ENCODE results near the gene ALDH1A2.

DNA sequence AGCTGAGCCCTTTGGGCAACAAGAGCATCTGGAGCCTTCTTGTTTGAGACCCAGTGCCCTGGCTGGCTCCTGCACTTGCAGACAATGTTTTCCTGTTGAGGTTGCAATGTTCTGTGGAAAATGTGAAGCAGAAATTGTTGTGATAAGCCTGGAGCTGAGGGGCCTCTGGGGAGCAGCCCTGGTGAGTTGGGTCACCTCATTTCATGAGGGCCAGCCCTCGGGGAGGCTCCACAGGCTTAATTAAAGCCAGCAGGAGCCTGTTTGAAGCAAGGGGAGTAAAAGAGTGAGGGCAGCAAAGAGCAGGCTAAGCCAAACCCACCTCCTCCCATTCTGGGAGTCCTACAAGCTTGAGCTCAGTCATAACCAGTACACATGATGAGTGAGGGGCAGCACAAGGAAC, 154.3 kb downstream of the ALDH1A2 start:
- TF ChIP-seq CTCF (IDR thresholded peaks at IDR 0.05) (no peak), POLR2A (IDR thresholded peaks at IDR 0.05) (no peak)

All from adrenal gland (tissue), 5 donors.